NB4 (cell line): ENCODE data around the gene STAP2.

Experiments
- CTCF ChIP-seq: IDR thresholded peaks from one replicate; pipeline ENCODE4 v1.5.1; 2012; ENCODE audit warnings: low read depth, low read length
- MYC ChIP-seq: IDR thresholded peaks from 2 replicates; pipeline ENCODE4 v1.6.1; 2011; ENCODE audit warnings: low read depth, low read length
- POLR2A ChIP-seq: IDR thresholded peaks from 2 replicates; pipeline ENCODE4 v1.6.1; 2011; ENCODE audit warnings: mild to moderate bottlenecking; ENCODE audit not compliant: insufficient read length; ENCODE audit errors: extremely low read depth
- TF ChIP-seq, protein P1 (sequence below): IDR thresholded peaks from 2 replicates; pipeline ENCODE4 v1.6.1; 2011; ENCODE audit warnings: low read depth, low read length

DNA sequence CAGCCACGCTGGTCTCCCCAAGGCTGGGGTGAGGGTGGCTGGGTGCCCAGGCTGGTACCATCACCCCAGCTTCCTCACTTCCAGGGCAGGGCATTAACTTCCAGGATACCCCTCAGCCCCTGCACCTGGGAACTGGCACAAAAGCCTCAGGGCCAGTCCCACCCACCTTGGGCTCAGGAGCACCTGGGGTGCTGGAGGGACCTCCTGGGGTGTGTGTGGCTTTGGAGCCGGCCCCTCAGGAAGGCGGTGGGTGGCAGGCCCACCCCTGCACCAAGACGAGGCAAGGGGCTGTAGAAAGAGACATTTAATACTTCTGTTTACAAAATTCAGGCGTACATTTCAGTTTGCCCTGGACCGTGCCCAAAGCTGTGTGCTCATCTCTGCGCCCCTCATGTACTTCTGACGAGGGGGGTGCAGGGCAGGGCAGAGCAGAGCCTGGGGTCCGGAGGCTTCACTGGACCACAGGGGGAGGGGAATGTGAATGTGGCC, 21.5 kb upstream of the STAP2 start:
- no peak for TF ChIP-seq CTCF
- TF ChIP-seq, protein P1, sequence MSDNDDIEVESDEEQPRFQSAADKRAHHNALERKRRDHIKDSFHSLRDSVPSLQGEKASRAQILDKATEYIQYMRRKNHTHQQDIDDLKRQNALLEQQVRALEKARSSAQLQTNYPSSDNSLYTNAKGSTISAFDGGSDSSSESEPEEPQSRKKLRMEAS, result no peak
- TF ChIP-seq POLR2A, result no peak
- TF ChIP-seq MYC, result no peak
